ENCODE results near the gene HDAC3. TPM values are rescaled to one million over a fixed set of nuclear protein-coding genes. Genes with fewer than 3 reads are reported as not detected.

The HDAC3 gene
- total RNA-seq, 2 donors from 2014 or later: 36.6 to 44.0 TPM

DNA sequence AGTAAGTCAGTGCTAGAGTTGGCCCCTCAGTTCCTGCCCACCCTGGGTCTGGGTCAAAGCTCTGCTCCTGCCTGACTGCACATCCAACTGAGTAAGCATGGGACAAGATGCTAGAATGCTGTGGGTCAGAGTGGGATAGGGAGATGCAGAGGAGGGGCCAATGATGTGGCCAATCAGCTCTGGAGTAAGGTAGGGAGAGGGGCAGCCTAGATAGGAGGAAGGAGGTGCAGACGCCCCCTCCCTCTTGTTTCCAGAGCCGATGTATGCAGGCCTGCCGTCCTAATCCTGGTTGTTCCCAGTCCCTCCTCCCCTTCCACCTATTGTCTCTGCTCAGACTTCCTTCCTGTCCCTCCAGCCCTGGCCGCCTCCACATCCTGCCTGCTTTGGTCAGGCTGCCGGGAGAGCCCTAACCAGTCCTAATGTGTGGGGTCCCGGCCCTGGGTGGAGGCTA lies 44.1 kb upstream of the HDAC3 start:
- Histone ChIP-seq H3K27ac (no peak overlapping the region), H3K36me3 (no peaks in the 10 kb centered on the region), H3K4me1 (peaks cover 3% of the 10 kb centered on the region), H3K9me3 (no peaks in the 10 kb centered on the region), H3K27me3 (no peaks in the 10 kb centered on the region), H3K9ac (ENCODE audit: low read depth in 2 of 2, low read length in 2 of 2) (peak overlapping the region in 1 of 2 donors; percentile 61), H3K4me3 (no peak overlapping the region)
- DNase-seq: peak; percentile 40
- TF ChIP-seq, protein P1, sequence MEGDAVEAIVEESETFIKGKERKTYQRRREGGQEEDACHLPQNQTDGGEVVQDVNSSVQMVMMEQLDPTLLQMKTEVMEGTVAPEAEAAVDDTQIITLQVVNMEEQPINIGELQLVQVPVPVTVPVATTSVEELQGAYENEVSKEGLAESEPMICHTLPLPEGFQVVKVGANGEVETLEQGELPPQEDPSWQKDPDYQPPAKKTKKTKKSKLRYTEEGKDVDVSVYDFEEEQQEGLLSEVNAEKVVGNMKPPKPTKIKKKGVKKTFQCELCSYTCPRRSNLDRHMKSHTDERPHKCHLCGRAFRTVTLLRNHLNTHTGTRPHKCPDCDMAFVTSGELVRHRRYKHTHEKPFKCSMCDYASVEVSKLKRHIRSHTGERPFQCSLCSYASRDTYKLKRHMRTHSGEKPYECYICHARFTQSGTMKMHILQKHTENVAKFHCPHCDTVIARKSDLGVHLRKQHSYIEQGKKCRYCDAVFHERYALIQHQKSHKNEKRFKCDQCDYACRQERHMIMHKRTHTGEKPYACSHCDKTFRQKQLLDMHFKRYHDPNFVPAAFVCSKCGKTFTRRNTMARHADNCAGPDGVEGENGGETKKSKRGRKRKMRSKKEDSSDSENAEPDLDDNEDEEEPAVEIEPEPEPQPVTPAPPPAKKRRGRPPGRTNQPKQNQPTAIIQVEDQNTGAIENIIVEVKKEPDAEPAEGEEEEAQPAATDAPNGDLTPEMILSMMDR (IDR thresholded peaks at IDR 0.05): no peak
- intact Hi-C loops (cut with DNase I): no loop called here

DNA sequence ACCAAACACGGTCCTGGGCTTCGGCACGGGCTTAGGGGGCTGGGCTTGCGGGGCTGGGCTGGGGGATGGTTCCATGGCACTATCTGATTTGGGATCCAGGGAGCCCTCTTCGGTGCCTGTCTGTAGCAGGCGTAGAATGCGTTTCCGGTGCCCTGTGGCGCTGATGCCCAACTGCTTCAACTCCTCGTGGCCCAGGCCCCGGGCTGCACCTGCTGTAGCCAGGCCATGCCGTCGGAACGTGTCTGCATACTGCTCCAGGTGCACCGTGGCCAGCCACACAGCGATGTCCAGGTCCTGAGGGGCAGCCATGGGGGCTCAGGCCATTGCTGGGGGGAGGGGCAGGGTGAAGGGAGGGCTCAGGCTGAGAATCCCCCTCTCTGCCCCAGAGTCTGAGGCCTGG lies 43.5 kb upstream of the HDAC3 start:
- Histone ChIP-seq H3K4me3 (no peak overlapping the region), H3K9ac (ENCODE audit: low read depth in 2 of 2, low read length in 2 of 2) (peak overlapping the region in 1 of 2 donors; percentile 61), H3K27ac (no peak overlapping the region), H3K27me3 (no peaks in the 10 kb centered on the region), H3K36me3 (no peaks in the 10 kb centered on the region), H3K9me3 (no peaks in the 10 kb centered on the region), H3K4me1 (peaks cover 3% of the 10 kb centered on the region)
- TF ChIP-seq, protein P1 (IDR thresholded peaks at IDR 0.05): no peak
- no peak for DNase-seq
- intact Hi-C loops (cut with DNase I): no loop called here

DNA sequence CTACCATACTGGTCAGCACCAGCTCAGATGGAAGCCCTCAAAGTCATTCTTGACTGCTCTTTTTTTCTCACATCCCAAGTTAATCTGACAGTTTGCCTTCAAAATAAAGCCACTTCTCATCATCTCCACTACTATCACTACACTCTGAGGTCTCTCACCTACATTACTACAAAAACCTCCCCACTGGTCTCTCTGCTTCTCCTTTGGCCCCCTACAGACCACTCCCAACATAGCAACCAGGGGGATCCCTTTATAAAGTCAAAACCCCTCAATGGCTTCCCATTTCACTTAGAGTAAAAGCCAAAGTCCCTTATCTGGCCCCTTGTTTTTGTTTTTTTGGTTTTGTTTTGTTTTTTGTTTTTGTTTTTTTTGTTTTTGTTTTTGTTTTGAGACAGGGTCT lies 40.8 kb upstream of the HDAC3 start:
- intact Hi-C loops (cut with DNase I): no loop called here
- H3K27me3 ChIP-seq: no peaks in the 10 kb centered on the region
- DNase-seq: no peak
- no peaks in the 10 kb centered on the region for H3K36me3 ChIP-seq
- peaks cover 3% of the 10 kb centered on the region for H3K4me1 ChIP-seq
- TF ChIP-seq, protein P1 (IDR thresholded peaks at IDR 0.05): no peak
- no peak overlapping the region for H3K27ac ChIP-seq
- H3K4me3 ChIP-seq: no peak overlapping the region
- no peak overlapping the region for H3K9ac ChIP-seq (ENCODE audit: low read depth in 2 of 2, low read length in 2 of 2)
- H3K9me3 ChIP-seq: no peaks in the 10 kb centered on the region

DNA sequence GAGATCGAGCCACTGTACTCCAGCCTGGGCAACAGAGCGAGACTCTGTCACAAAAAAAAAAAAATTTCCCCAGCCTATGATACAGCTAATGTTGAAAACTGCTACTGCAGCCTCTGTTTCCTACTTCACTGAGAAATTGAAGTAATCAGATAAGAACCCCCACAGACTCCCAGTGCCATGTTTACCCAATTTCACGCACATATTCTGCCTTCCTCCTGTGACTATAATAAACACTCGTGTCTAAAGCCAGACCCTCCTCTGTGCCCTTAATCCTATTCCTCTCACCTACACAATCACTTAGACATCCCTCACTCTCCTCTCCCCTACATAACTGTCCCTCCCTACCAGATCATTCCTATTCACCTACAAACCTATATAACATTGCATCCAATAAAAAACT lies 39.0 kb upstream of the HDAC3 start:
- TF ChIP-seq, protein P1 (IDR thresholded peaks at IDR 0.05): no peak
- no peaks in the 10 kb centered on the region for H3K4me1 ChIP-seq
- DNase-seq: no peak
- intact Hi-C loops (cut with DNase I): no loop called here
- H3K4me3 ChIP-seq: no peak overlapping the region
- H3K9ac ChIP-seq (ENCODE audit: low read depth in 2 of 2, low read length in 2 of 2): no peak overlapping the region
- H3K9me3 ChIP-seq: no peaks in the 10 kb centered on the region
- H3K36me3 ChIP-seq: no peaks in the 10 kb centered on the region
- no peaks in the 10 kb centered on the region for H3K27me3 ChIP-seq
- no peak overlapping the region for H3K27ac ChIP-seq

DNA sequence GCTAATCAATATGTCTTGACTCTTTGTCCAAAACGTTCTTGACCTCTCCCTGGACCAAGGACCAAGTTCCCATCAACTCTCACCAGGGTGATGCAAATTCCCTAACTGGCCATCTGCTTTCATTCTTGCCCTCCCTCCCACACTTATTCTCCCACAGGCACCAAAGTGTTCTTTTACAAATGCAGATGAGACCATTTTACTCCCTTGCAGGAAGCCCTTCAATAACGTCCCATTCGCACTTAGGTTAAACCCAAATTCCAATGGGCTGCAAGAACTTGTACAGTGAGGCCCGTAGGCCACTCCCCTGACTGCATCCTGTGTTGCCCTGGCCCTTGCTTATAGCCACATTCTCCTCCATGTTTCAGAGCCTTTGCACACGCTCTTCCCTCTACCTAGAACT lies 38.1 kb upstream of the HDAC3 start:
- intact Hi-C loops (cut with DNase I): no loop called here
- Histone ChIP-seq H3K9me3 (no peaks in the 10 kb centered on the region), H3K36me3 (no peaks in the 10 kb centered on the region), H3K27me3 (no peaks in the 10 kb centered on the region), H3K4me3 (no peak overlapping the region), H3K9ac (ENCODE audit: low read depth in 2 of 2, low read length in 2 of 2) (no peak overlapping the region), H3K4me1 (no peaks in the 10 kb centered on the region), H3K27ac (no peak overlapping the region)
- TF ChIP-seq, protein P1 (IDR thresholded peaks at IDR 0.05): no peak
- no peak for DNase-seq

Data from colonic mucosa (tissue), 4 donors.